Measurements from ENCODE around the gene CLASP1.
"Not testable (repeated sequence)": the region's sequence is repeated elsewhere in the genome, so short reads cannot be mapped to it uniquely, and the experiment has no call there.

Gene CLASP1

DNA sequence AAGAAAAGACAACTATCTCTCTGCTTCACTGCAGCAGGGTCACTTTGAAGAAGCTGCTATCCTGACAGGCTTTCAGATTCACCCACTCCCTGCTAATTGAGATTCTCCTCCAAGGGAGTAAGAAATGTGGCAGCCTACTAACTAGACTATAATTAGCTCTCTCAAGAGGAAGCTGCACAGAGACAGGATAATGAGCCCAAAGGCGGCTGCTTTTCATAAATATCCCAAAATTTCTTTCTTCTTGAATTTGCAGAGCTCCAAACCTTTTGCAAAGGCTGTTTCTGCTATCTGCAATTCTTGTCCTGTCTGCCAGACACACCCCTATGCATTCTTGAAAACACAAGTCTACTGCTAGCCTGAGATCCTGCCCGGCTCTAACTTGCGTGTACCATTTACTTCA, 172.6 kb downstream of the CLASP1 start:
- no peak for DNase-seq (ENCODE audit: low read depth in 1 of 2, low spot score in 1 of 2)

DNA sequence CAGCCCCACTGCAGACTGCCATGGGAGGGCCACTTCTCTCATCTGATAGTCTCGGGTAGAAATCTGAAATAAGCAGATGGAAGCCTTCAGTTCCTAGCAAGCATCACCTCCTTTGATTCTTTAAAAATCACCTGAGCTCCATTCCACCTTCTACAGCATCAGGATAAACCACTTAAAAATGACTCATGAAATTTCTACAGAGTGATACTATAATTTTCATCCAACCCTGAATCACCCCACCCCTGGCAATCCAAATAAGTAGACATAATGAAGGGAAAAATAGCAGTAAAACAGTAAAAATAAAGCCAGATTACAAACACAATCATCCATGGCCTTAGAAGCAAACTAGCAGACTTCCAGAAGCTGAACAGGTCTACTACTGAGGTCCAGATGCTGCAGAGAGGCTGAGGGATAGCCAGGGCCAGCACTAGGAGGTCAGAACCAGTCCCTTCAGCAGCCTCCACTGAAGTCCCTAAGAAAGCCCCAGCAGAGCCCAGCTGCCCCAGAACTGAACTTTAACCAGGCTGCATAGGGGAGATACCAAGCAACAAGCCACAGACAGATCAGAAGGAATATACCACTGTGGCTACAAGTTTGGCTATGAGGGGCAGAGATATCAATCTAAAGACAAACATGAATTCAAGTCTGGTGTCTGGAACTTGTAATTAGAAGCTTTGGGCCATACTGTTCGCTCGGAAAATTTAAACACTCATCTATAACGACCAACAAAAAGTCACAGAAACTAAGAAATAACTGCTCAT, 173.3 kb downstream of the CLASP1 start:
- DNase-seq (ENCODE audit: low read depth in 1 of 2, low spot score in 1 of 2), result no peak

DNA sequence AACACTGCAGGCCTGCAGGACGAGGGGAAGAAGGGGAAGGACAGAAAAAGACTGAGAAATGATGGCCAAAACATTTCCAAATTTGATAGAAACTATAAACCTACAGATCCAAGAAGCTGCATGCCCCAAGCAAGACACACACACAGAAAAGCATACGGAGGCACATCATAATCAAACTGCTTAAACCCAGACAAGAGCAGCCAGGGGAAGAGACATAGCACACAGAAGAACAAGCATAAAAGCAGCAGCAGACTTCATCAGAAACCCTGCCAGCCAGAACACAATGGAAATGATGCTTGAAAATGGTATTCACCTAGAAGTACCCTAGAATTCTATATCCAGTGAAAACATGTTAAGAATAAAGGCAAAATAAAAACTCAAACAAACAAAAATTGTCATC, 175.8 kb downstream of the CLASP1 start:
- no peak for DNase-seq (ENCODE audit: low read depth in 1 of 2, low spot score in 1 of 2)

DNA sequence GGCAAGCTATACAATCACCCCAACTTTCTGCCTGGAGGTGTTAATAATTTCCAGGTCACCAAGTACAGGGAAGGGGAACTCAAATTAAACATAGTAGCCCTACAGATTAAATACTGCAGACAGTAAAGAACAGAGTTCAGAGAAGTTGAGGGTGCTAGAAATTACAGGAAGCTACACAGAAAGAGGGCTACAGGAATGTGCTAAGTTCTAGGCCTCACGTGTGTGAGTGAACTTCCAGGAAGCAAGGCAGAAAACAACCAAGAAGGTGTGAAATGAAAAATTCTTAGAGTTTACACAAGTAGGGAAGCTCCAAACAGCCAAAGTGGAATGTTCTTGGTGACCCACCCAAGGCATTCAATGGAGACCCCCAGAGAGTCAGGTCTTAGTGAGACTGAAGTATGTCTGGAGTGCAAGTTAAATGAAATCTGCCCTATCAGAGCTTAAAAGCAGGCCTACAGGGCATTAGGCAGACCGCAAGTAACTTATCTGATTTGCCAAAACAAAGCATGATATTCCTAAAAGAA, 176.7 kb downstream of the CLASP1 start:
- DNase-seq (ENCODE audit: low read depth in 1 of 2, low spot score in 1 of 2), result no peak

DNA sequence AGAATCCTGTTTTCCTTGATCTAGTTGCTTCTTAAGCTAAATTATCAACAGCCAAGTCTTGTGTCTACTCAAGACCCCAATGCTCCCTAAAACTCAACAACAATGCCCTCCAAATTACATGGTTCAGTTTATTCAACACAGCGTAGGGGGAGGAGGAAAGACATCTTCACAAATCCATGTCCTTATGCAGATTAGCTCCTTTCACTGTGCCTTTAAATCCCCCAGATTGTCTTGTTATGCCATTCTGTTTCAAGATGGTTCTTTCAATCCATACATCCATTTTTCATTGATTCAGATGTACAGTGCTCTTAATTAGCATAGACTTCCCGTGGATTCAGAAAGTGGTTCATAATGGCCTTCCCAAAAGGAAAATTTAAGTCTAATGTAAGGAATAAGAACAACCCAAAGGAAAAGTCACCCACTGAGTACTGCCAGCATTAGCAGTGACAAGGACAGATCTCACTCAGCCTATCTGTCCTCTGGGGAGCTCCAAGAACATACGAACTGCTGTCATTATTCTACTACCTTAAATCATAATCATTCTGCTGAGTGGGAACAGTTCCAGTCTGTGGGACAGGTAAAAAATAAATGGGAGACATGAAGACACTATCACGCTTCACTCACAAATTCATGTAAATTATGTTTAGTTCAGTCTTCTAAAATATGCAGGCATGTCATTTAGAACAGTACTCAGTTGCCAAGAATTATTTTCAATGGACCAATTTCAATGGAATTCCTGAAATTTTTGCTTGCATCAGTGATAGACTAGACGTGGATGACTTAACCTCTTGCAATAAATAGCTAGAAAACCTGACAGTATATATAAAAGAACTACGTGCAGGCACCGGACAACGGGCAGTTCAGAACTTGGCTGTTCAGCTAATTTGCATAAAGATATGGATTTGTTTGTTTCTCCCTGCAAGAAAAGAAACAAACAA, 177.5 kb downstream of the CLASP1 start:
- no peak for DNase-seq (ENCODE audit: low read depth in 1 of 2, low spot score in 1 of 2)

DNA sequence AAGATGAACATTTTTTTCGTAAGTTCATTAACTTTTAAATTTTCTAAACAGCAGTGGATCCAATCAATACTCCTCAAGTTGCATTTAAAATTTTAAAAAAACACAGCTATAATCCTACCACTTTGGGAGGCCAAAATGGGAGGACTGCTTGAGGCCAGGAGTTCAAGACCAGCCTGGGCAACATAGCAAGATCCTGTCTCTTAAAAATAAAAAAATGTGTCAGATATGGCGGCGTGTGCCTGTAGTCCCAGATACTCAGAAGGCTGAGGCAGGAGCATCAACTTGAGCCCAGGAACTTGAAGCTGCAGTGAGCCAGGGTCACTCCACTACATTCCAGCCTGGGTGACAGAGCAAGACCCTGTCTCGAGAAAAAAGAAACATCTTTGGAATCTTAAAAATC, 178.3 kb downstream of the CLASP1 start:
- DNase-seq (ENCODE audit: low read depth in 1 of 2, low spot score in 1 of 2), result no peak

DNA sequence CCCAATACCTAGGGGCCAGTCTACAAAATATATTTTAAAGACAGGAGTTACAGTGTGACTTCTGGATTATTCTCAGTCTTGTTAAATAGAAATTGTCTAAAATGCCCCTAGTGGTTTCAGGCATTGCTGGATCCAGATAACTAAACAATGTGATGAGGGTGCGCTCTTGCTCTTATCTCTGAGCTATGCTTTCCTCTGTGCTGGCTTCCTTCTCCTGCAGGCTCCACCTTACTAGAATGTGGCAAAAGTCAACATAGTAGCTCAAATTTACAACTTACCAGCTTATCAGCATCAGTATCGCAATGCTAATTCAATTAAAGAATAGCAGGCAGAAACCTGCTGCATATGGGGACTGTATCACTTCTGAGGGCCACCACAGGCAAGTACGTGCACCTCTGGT, 179.9 kb downstream of the CLASP1 start:
- DNase-seq (ENCODE audit: low read depth in 1 of 2, low spot score in 1 of 2), result no peak

DNA sequence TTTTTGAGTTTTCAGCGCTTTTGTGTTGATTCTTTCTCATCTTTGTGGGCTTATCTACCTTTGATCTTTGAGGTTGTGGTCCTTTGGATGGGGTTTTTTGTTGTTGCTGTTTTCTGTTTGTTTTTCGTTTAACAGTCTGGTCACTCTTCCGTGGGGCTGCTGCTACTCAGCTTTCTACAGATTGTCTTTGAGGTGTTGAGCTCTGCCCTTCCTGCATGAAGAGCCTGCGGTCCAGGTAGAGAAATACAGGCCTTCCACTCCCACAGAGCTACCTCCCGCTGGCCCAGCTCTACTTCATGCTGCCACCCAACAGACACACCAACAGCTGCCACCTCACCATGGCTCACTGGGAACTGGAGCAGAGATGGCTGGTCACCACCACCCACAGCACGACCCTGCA, 180.3 kb downstream of the CLASP1 start:
- DNase-seq (ENCODE audit: low read depth in 1 of 2, low spot score in 1 of 2), result no peak

DNA sequence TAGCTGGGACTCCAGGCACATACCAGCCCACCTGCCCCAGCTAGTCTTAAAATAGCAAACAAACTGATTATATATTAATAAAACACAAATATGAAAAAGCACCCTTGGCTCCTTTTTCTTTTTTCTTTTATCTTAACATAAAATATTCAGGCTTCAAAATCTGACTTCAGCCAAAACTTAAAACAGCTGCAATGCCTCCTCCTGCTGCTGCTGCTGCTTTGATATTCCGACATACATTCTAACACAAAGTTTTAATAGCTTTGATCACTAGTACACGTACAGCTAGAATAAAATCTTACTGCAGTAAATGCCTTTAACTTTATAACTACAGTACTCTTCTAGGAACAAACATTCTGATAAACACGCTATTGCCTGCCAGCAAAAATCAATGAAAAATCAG, 190.0 kb downstream of the CLASP1 start:
- no peak for DNase-seq (ENCODE audit: low read depth in 1 of 2, low spot score in 1 of 2)

DNA sequence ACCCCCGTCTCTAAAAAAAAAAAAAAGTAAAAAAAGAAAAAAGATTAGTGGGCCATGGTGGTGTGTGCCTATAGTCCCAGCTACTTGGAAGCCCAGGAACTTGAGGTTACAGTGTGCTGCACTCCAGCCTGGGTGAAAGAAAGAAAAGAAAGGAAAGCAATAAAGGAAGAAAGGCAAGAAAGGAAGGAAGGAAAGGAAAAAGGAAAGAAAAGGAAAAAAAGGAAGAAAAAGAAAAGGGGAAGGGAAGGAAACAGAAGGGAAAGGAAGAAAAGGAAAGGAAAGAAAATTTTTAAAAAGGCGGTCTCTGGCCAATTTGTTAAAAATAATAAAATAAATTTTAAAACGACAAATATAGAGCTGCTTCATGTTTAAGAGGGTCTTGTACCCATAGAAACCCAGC, 192.9 kb downstream of the CLASP1 start:
- DNase-seq (ENCODE audit: low read depth in 1 of 2, low spot score in 1 of 2), result no peak

DNA sequence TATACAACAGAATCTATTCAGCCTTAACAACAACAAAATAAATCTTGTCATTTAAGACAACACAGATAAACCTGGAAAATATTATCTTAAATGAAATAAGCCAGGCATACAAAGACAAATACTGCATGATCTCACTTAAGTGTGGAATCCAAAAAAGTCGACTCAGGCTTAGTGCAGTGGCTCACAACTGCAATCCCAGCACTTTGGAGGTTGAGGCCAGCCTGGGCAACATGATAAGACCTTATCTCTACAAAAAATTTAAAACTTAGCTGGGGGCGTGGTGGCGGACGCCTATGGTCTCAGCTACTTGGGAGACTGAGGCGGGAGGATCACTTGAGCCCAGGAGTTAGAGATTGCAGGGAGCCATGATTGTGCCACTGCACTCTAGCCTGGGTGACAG, 193.8 kb downstream of the CLASP1 start:
- no peak for DNase-seq (ENCODE audit: low read depth in 1 of 2, low spot score in 1 of 2)

DNA sequence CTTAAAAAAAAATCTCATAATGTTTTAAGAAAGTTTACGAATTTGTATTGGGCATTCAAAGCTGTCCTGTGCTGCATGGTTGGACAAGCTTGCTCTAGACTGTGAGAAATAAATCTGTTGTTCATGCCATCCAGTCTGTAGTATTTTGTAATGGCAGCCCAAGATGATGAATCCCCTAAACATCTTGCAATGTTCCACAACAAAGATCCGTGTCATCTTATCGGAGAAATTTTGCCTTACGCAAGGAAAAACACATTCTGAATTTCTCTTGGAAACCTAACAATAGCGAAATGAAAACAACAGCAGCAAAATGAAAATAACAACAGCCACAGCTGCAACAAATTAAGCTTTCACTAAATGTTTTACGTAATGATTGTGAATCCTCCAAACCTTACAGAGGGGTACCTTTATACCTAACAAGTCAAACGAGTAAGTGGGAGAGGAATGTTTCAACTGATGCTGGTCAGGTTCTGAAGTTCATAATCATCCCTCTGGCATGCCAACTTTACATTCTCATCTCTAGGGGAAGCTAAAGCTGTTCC, 194.6 kb downstream of the CLASP1 start:
- no peak for DNase-seq (ENCODE audit: low read depth in 1 of 2, low spot score in 1 of 2)

DNA sequence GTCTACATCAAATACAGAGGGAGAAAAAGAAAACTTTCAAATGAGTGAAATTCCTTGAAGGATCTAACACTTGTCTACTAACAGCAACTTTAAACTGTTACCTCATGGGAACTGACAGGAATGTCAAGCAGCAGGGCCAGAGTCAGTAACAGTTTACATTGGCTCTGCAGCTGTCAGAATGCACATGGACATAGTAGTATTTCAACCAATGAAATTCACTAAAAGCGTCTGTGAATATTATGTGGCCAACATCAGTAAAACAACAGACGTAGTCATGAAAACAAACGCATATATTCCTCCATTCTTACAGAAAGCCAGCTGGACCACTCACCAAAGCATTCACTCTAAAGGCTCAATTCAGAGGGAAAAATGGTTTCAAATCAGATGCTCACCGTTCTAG, 197.9 kb downstream of the CLASP1 start:
- DNase-seq (ENCODE audit: low read depth in 1 of 2, low spot score in 1 of 2), result no peak

DNA sequence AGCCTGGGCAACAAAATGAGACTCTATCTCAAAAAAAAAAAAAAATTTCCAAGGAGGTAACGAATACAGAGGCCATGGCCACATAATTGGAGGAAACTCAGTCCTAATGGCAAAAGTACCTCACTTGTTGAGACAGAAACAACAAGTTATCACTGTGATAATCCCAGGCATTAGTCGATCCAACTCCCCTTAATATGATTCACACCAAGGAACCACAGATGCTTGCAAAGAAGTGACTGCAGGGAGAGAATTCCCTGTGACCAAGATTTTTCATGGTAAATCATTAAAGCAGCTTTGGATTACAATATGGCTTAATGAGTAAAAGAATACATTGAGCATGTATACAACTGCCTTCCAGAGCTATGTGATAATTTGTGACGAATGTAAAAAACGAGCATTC, 199.0 kb downstream of the CLASP1 start:
- no peak for DNase-seq (ENCODE audit: low read depth in 1 of 2, low spot score in 1 of 2)

DNA sequence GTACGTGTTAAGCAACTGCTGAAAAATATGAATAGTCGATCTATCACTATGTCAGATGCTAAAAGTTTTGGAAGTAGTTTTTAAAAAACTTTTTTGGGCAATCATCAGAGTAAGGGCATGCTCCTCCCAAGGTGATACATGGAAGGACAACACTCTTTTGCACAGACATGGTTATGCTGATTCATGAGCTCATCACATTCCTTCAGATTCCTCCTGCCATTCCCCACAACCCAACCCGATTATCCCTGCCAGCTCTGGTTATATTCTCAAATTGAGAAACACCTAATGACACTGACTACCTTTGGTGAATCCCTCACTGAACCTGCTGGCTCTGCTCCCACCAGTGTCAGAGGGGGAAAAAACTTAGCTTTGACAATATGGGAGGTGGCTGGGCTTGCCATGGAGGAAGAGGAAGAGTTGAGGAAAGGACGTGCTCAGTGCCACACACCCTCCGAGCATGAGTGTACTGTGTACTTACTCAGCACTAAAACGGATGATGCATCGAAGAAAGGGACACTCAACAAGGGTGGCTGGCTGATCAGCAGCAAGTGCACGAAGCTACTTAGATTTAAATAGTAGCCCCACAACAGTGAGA, 202.5 kb downstream of the CLASP1 start:
- no peak for DNase-seq (ENCODE audit: low read depth in 1 of 2, low spot score in 1 of 2)

DNA sequence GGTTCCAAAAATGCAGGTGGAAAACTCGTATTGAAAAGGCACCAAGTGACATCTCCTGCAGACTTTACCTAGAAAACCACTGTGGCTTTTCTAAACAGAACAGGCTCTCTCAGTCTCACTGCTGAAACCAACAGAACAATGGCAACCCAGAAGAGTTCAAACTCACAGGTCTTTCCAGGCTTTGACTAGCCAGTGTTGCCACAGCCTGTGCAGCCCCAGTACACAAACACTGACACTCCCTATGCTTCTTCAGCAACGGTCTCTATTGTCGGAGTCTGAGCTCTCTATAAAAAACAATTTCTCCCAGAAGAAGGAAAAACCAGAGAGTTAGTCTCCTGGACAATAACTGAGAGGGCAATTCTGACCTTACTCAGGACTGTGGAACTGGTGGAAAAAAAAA, 206.4 kb downstream of the CLASP1 start:
- DNase-seq (ENCODE audit: low read depth in 1 of 2, low spot score in 1 of 2), result no peak

DNA sequence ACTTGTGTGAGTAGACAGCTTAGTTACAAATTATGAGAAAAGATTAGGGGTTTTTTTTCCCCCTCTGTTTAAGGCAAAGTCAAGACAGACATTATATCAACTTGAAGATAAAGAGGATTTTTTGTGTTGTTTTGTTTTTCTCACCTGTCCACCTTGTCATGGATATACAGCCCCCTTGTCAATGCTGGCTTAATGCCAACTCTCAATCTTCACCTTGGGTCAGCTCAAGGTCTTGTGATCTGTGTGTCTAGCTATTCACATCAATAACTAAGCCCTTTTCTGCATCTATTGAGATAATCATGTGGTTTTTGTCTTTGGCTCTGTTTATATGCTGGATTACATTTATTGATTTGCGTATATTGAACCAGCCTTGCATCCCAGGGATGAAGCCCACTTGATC, 211.0 kb downstream of the CLASP1 start:
- DNase-seq (ENCODE audit: low read depth in 1 of 2, low spot score in 1 of 2), result not testable (repeated sequence)

DNA sequence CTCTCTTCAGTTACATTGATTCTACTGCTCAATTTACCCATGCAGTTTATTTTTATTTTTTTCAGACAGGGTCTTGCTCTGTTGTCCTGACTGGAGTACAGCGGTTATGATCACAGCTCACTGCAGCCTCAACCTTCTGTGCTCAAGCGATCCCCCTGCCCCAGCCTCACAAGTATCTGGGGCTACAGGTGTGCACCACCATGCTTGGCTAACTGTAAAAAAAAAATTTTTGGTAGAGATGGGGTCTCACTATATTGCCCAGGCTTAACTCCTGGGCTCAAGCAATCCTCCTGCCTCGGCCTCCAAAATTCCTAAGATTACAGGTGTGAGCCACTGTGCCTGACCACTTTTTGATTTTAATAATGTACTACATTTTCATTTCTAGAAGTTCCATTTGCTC, 212.3 kb downstream of the CLASP1 start:
- no peak for DNase-seq (ENCODE audit: low read depth in 1 of 2, low spot score in 1 of 2)

DNA sequence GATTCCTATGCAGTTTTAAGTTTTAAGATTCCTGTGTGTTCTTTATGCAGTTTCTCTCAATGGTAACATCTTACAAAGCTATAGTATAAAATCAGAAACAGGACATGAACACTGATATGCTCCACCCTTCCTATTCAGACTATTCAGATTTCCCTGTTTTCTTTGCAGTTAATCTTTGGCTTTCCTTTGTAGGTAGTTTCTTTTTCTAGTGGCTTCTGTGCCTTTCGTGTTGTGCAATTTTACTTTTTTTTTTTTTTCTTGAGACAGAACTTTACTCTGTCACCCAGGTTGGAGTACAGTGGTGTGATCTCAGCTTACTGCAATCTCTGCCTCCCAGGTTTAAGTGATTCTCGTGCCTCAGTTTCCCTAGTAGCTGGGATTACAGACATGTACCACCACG, 213.5 kb downstream of the CLASP1 start:
- no peak for DNase-seq (ENCODE audit: low read depth in 1 of 2, low spot score in 1 of 2)

DNA sequence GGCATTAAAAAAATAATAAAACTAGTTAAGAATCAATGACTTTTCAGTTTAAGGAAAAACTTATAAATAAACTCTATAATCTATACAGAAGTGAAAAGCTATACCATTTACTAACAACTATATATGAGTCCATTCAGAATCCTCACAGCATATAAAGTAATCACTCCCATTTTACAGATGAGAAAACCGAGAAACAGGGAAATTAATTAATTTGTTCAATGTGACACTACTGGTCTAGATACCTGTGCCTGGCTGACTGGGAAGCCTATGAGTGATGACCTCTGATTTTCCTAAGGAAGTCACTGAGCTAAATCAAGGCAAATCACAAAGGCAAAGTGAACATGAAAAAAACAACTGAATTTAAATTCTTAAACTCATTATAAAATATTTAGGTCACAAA, 218.0 kb downstream of the CLASP1 start:
- DNase-seq (ENCODE audit: low read depth in 1 of 2, low spot score in 1 of 2), result no peak

DNA sequence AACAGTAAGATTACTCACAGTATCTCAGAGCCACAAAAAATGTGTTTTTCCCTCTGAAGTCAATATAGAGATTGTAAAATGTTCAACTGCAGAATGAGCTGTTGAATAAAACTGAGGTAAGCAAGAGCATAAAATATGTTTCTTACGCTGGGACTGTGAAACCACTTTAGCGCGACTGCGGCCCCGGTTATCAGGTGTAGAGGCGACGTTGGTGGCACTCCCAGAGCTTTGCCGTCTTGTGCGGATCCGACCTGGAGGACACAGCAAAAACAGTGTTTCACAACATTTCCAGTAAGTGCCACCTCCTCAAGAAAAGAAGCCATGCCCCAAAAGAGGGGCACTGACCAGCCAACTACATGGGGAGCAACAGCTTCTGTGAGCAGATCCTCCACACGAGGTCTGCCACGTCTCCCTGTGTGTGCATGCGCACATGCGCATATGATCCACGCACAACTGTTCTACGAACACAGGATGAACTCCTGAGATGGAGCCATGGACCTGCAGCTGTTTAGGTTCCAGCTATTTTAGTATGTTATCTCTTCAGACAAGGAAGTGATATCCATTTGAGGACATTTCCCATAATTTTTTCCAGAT, 219.2 kb downstream of the CLASP1 start:
- no peak for DNase-seq (ENCODE audit: low read depth in 1 of 2, low spot score in 1 of 2)
